Measurements from ENCODE around the gene DLG5.

DLG5 gene

DNA sequence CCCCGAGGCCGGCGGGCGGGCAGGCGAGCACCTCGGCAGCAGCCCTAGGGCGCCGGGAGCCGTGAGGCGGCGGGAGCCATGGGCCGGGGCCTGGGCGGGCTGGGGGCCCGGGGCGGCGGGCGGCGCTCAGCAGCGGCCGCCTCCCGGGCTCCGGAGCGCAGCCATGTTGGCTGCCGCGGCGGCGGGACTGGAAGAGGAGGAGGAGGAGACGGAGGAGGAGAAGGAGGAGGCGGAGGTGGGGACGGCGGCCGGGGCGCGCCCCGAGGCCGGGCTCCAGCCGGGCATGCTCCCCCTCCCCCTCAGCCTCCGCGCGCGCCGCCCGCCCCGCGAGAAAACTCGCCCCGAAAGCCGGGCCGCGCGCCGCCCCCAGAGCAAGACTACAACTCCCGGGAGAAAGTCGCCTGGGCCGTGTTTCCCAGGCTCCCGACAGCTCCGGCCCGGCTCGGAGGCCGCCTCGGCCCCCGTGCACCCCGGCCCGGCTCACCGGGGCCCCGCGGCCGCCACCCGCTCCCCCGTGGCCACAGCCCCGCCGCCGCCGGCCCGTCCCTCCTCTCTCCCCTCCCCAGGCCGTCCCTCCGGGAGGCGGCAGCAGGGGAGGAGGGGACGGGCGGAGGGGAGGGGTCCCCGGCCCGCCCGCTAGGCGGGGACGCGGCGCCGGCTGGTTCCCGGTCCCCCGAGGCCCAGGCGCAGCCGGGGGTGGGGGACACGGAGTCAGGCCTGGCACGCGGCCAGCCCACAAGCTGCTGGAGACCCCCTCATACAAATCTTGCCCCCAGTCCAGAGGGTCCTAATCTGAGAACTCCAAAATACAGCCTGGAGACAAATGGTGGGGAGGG lies at the start of gene DLG5:
DLG5 (minus strand) TSS at position 190 of the 836 bp plus-strand sequence. CDS start 235 bp downstream, outside the sequence.
- peak; percentile 92 for DNase-seq (ENCODE audit: low spot score)

DNA sequence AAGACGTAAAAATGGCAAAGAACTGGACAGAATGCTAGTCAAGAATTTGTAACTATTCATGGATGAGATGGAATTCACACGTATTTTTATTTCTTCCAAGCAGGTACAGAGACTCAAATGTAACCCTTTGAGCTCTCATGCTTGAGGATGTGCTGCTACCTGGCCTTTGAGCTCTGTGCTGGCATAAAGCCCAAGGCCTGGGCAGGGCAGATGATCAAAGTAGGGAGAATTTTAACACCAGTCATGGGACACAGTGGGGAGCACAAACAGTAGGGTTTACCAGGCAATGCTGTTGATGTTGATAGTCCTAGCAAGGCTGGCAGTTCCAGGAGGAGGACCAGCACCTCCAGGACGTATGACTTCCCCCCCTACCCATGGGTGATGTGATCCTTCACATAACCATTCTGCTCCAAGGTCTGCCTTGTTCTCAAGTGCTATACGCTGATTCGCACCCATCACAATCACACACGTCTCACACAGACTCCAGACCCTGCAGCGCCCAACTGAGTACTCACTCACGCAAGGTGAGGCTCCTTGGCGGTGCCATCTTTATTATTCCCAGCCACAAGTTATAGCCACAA lies 48.6 kb upstream of the DLG5 start:
- no peak for DNase-seq (ENCODE audit: low spot score)

DNA sequence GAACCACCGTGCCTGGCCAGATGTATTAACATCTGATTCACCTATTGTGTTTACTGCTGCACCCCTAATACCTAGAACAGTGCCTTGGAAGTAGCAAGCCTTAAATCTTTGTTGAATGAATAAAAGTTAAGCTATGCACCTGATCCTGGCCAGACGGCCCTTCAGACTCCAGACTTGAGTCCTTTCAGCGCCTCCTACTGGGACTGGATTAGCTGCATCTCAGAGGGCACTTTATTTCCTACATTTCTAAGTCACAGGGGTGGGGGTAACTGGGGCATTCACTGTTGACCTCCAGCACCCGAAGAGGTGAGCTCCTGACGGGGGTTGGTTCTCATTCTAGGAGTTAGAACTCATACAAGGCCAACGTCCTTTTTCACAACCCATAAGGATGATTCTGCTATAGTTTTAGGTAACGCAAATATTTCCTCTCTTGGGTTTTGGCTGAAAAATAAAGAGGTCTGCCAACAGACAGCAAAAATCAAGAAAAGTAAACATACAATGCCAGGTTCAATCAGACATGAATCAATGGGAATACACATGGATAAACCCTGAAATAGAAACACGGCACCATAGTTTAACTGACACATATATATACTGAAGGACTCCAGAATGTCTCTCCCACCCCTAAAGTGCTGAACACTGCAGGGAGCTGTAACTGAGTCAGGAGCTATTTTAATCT lies 48.0 kb upstream of the DLG5 start:
- DNase-seq (ENCODE audit: low spot score), result peak; percentile 41

- no peak for DNase-seq (ENCODE audit: low spot score)
Measured at GRCh38 chr10:77973276-77973675, 46.7 kb upstream of the DLG5 start.

DNA sequence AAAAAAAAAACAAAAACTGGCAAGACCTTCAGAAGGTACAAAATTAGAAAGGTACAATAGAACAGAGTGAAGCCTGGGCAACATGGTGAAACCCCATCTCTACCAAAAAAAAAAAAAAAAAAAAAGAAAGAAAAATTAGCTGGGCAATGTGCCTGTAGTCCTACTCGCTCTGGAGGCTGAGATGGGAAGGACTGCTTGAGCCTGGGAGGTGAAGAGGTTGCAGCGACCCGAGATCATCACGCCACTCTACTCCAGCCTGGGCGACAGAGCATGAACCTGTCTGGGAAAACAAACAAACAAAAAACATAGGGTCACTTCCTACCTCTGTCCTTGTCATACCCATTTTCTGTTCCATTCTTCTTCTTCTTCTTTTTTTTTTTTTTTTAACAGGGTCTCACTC lies 45.6 kb upstream of the DLG5 start:
- DNase-seq (ENCODE audit: low spot score), result no peak

- DNase-seq (ENCODE audit: low spot score), result no peak
Measured at GRCh38 chr10:77971804-77972144, 45.2 kb upstream of the DLG5 start.

DNA sequence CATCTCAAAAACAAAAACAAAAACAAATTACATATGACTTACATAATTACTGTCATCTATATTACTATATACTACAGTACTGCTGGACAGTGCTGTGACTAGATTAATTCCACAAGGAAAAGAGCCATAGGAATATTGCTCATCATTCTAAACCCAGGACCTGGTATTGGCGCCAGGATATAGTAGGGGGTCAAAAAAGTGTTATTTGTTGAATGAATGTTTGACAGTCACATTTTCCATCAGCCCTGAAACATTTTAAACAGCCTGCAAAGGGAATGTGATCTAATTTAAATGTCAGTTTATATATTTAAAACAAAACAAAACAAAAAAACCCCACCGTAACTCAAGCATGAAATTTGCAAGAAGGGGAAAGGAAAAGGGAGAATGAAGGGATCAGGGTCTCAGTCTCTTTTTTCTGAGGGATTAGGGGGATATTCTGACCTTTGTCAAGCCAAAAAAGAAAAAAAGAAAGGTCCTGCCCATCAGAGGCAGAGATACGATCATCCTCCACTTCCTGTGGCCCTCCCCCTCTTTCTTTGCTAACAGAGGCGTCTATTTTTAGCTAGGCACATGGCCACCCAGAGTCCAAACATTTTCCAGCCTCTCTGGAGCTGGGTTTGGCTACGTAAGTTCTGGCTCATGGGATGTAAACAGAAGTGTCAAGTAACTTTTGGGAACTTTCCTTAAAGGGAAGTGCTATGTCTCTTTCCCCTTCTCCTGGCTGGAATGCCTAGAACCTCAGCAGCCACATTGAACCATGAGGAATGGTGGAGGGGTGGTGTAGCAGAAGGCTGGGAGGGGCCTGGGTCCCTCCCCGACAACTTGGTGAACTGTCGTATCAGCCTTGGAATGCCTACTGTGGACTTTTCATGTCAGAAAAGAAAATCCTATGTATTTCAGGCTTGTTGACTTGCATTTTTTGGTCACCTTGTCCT lies 44.6 kb upstream of the DLG5 start:
- peak; percentile 89 for DNase-seq (ENCODE audit: low spot score)

GRCh38 chr10:77969114-77969513 lies 42.6 kb upstream of the DLG5 start:
- no peak for DNase-seq (ENCODE audit: low spot score)

GRCh38 chr10:77967611-77968022 lies 41.1 kb upstream of the DLG5 start:
- DNase-seq (ENCODE audit: low spot score), result no peak

- DNase-seq (ENCODE audit: low spot score), result peak; percentile 71
Measured at GRCh38 chr10:77965294-77965693, 38.7 kb upstream of the DLG5 start.

GRCh38 chr10:77964811-77965210 lies 38.3 kb upstream of the DLG5 start:
- DNase-seq (ENCODE audit: low spot score), result no peak

GRCh38 chr10:77963901-77964300 lies 37.3 kb upstream of the DLG5 start:
- no peak for DNase-seq (ENCODE audit: low spot score)

- no peak for DNase-seq (ENCODE audit: low spot score)
Measured at GRCh38 chr10:77962350-77963146, 36.0 kb upstream of the DLG5 start.

GRCh38 chr10:77961668-77962067 lies 35.1 kb upstream of the DLG5 start:
- DNase-seq (ENCODE audit: low spot score), result no peak

DNA sequence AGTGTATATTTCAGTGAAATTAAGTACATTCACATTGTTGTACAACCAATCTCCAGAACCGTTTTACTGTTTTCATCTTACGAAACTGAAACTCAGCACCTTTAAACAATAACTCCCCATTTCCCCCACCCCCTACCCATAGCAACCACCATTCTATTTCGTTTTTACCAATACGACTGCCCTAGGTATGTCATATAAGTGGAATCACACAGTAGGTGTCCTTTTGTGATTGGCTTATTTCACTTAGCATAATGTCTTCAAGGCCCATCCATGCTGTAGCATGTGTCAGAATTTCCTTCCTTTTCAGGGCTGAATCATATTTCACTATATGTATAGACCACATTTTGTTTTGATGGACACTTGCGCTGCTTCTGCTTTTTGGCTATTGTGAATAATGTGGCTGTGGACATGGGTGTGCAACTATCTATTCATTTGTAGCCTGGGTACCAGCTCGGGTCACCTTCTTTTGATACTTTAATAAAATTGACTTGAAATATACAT lies 34.3 kb upstream of the DLG5 start:
- no peak for DNase-seq (ENCODE audit: low spot score)

- no peak for DNase-seq (ENCODE audit: low spot score)
Measured at GRCh38 chr10:77959887-77960455, 33.4 kb upstream of the DLG5 start.

DNA sequence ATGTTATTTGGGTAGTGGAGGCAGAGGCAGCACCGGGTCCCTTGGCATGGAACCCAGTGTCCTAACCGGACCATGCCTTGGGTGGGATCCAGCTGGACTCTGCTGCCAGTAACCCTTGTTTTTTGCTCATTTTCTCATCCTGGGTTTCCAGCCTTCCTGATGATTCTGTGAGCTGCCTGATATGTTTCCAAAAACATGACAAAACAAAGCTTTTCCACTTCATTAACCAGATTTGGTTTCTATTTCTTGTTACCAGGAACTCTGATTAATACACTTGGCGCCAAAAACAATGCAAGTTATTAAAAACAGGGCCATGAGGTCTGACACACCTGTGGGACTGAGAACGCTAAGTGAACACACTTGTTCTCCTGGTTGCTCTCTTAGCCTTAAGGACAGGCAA lies 32.8 kb upstream of the DLG5 start:
- DNase-seq (ENCODE audit: low spot score), result no peak

DNA sequence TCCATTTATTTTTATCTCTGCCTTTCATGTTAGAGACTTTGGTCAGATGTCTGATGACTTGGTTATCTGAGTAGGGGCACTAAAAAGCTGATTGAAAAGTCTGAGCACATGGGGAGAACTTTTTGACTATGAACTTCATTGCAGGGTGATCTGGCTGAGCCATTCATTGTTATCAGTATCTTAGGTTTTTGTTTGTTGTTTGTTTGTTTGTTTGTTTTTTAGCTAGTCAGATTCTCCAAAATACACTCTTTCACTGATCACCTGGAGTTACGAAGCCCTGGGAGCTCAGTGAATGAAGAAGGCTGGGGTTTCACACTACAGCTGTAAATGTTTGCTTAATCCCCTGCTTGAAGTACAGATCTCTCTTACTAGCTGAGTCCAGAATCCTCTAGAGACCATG lies 28.6 kb upstream of the DLG5 start:
- DNase-seq (ENCODE audit: low spot score), result no peak

DNA sequence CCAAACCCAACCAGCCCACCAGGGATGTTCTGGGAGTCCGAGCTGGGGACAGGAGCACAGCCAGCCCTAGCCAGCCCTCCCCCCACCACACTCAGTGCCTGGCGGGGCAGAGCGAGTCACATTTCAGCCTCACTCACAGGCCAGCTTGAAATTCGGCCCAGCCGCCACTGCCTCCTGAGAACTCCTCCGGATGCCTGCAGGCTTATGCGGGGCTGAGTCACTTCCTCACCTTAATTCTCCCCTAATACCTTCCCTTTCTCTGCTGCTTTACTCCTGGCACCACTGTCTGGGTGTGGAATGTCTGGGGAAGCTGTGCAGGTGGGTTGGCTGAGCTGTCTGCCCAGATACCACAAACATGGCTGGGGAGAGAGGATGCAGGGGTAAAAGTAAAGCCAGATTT lies 22.6 kb upstream of the DLG5 start:
- DNase-seq (ENCODE audit: low spot score), result peak; percentile 71

- no peak for DNase-seq (ENCODE audit: low spot score)
Measured at GRCh38 chr10:77946084-77946483, 19.5 kb upstream of the DLG5 start.

- DNase-seq (ENCODE audit: low spot score), result no peak
Measured at GRCh38 chr10:77944519-77944918, 18.0 kb upstream of the DLG5 start.

Data from AG20443 (cell line).